GM18517 (cell line): Measurements from ENCODE around the gene KRTAP5-5.
"Not testable (repeated sequence)": the region's sequence is repeated elsewhere in the genome, so short reads cannot be mapped to it uniquely, and the experiment has no call there.

Experiments
- ATAC-seq: cut with Tn5 transposase; IDR thresholded peaks from one replicate; pipeline ENCODE4 v1.9.1; 2021; ENCODE audit warnings: mild to moderate bottlenecking, moderate library complexity; ENCODE audit not compliant: unreplicated experiment

KRTAP5-5 gene

GRCh38 chr11:1640076-1640946 lies 10.7 kb downstream of the KRTAP5-5 start:
- ATAC-seq, result no peak

GRCh38 chr11:1641096-1641495 lies 11.5 kb downstream of the KRTAP5-5 start:
- ATAC-seq, result no peak

GRCh38 chr11:1642288-1643145 lies 12.9 kb downstream of the KRTAP5-5 start:
- ATAC-seq, result no peak

GRCh38 chr11:1643146-1643690 lies 13.6 kb downstream of the KRTAP5-5 start:
- ATAC-seq, result no peak

- no peak for ATAC-seq
Measured at GRCh38 chr11:1644601-1645356, 15.2 kb downstream of the KRTAP5-5 start.

- ATAC-seq, result no peak
Measured at GRCh38 chr11:1645357-1645821, 15.8 kb downstream of the KRTAP5-5 start.

- not testable (repeated sequence) for ATAC-seq
Measured at GRCh38 chr11:1646540-1646939, 17.0 kb downstream of the KRTAP5-5 start.

GRCh38 chr11:1647901-1648652 lies 18.5 kb downstream of the KRTAP5-5 start:
- no peak for ATAC-seq

- ATAC-seq, result no peak
Measured at GRCh38 chr11:1648653-1649420, 19.3 kb downstream of the KRTAP5-5 start.

- ATAC-seq, result no peak
Measured at GRCh38 chr11:1650034-1650917, 20.7 kb downstream of the KRTAP5-5 start.

GRCh38 chr11:1650918-1651262 lies 21.3 kb downstream of the KRTAP5-5 start:
- ATAC-seq, result no peak

GRCh38 chr11:1651411-1651980 lies 21.9 kb downstream of the KRTAP5-5 start:
- ATAC-seq, result no peak

GRCh38 chr11:1652026-1652425 lies 22.5 kb downstream of the KRTAP5-5 start:
- ATAC-seq, result no peak

GRCh38 chr11:1652442-1652770 lies 22.8 kb downstream of the KRTAP5-5 start:
- no peak for ATAC-seq

- no peak for ATAC-seq
Measured at GRCh38 chr11:1652771-1653540, 23.4 kb downstream of the KRTAP5-5 start.

- no peak for ATAC-seq
Measured at GRCh38 chr11:1653541-1654387, 24.2 kb downstream of the KRTAP5-5 start.
